Liver (tissue), 9 donors: ENCODE data around the gene CPOX. TPM values are rescaled to one million over a fixed set of nuclear protein-coding genes. Genes with fewer than 3 reads are reported as not detected.
"Not testable (repeated sequence)": the region's sequence is repeated elsewhere in the genome, so short reads cannot be mapped to it uniquely, and the experiment has no call there.

Source experiments
- DNase-seq: peaks from one replicate; pipeline ENCODE4 v3.0.0-alpha.2; 2017; ENCODE audit warnings: low spot score
- H3K27ac ChIP-seq, 2 donors: one replicate each; pipeline ENCODE4 v1.7.0; 2013; ENCODE audit warnings: inconsistent platforms in 2 of 2, low read length in 2 of 2, control low read depth in 1 of 2, low read depth in 1 of 2, mild to moderate bottlenecking in 1 of 2
- H3K27me3 ChIP-seq, 4 donors: one replicate each; pipeline versions ENCODE4 v1.6.1 to v1.7.0; 2013; ENCODE audit warnings: low read length in 3 of 4, inconsistent platforms in 1 of 4, mild to moderate bottlenecking in 1 of 4, moderate library complexity in 1 of 4; ENCODE audit not compliant: control insufficient read depth in 4 of 4, insufficient read depth in 4 of 4
- H3K36me3 ChIP-seq, 4 donors: one replicate each; pipeline versions ENCODE4 v1.6.1 to v1.7.0; 2013; ENCODE audit warnings: low read length in 3 of 4, mild to moderate bottlenecking in 3 of 4, low read depth in 1 of 4, moderate library complexity in 1 of 4; ENCODE audit not compliant: control insufficient read depth in 4 of 4, insufficient read depth in 3 of 4
- H3K4me1 ChIP-seq, 4 donors: one replicate each; pipeline versions ENCODE4 v1.6.1 to v1.7.0; 2013; ENCODE audit warnings: low read length in 3 of 4, mild to moderate bottlenecking in 3 of 4, moderate library complexity in 1 of 4; ENCODE audit not compliant: control insufficient read depth in 4 of 4, insufficient read depth in 4 of 4
- H3K4me3 ChIP-seq, 3 donors: one replicate each; pipeline versions ENCODE4 v1.6.1 to v1.7.0; 2013; ENCODE audit warnings: low read length in 3 of 3, control low read depth in 1 of 3, low read depth in 1 of 3, mild to moderate bottlenecking in 1 of 3
- H3K9ac ChIP-seq, 2 donors: one replicate each; pipeline ENCODE4 v1.7.0; 2013; ENCODE audit warnings: low read length in 2 of 2, mild to moderate bottlenecking in 2 of 2, moderate library complexity in 2 of 2, control low read depth in 1 of 2, low read depth in 1 of 2
- H3K9me3 ChIP-seq, 4 donors: one replicate each; pipeline versions ENCODE4 v1.6.1 to v1.7.0; 2013; ENCODE audit warnings: low read length in 3 of 4; ENCODE audit not compliant: control insufficient read depth in 4 of 4
- FOXA2 ChIP-seq: IDR thresholded peaks from 2 replicates; pipeline ENCODE4 v1.6.1; 2016; ENCODE audit warnings: antibody characterized with exemption
- GABPA ChIP-seq, 2 donors: IDR thresholded peaks in 1 of 2; conservative IDR thresholded peaks in 1 of 2; 2 replicates each; pipeline ENCODE4 v1.6.1; 2016; ENCODE audit warnings: antibody characterized with exemption in 2 of 2, mild to moderate bottlenecking in 1 of 2, moderate library complexity in 1 of 2
- HNF4A ChIP-seq, 2 donors: conservative IDR thresholded peaks; 2 replicates each; pipeline ENCODE4 v1.6.1; 2016; ENCODE audit warnings: antibody characterized with exemption in 2 of 2, mild to moderate bottlenecking in 2 of 2
- JUND ChIP-seq, 2 donors: IDR thresholded peaks; 2 replicates each; pipeline ENCODE4 v1.6.1; 2016; ENCODE audit warnings: antibody characterized with exemption in 2 of 2
- RAD21 ChIP-seq, 2 donors: IDR thresholded peaks; 2 replicates each; pipeline ENCODE4 v1.6.1; 2016; ENCODE audit warnings: antibody characterized with exemption in 2 of 2, mild to moderate bottlenecking in 2 of 2
- REST ChIP-seq: IDR thresholded peaks from 2 replicates; pipeline ENCODE4 v1.6.1; 2016; ENCODE audit warnings: antibody characterized with exemption, mild to moderate bottlenecking
- RXRA ChIP-seq, 2 donors: IDR thresholded peaks; 2 replicates each; pipeline ENCODE4 v1.6.1; 2017 to 2018; ENCODE audit warnings: antibody characterized with exemption in 2 of 2, mild to moderate bottlenecking in 1 of 2
- SP1 ChIP-seq: IDR thresholded peaks from 2 replicates; pipeline ENCODE4 v1.6.1; 2018; ENCODE audit warnings: antibody characterized with exemption, mild to moderate bottlenecking
- TAF1 ChIP-seq: conservative IDR thresholded peaks from 2 replicates; pipeline ENCODE4 v1.6.1; 2016; ENCODE audit warnings: antibody characterized with exemption, mild to moderate bottlenecking
- WGBS: extraction: QIAGEN DNeasy Blood & Tissue Kit; methylation state at CpG from one replicate; pipeline ENCODE4 v1.1.7; 2013; 5-methylcytosine and 5-hydroxymethylcytosine counted together
- polyA plus RNA-seq, 2 donors: library from polyadenylated mRNA; stranded (reverse) in 1 of 2; unstranded in 1 of 2; fragments of 200-250 nt in 1 of 2; fragments of >200 nt in 1 of 2; fragmentation: Nextera tagmentation in 1 of 2; extraction: Ambion mirVana in 1 of 2; gene quantifications; one replicate each; pipeline versions ENCODE4 v1.2.1 to v1.2.3, GENCODE V29; 2013 to 2015
- total RNA-seq, 2 donors: library from RNA; depleted of rRNA; stranded (reverse); fragments of >200 nt; gene quantifications; one replicate each; pipeline ENCODE4 v1.2.3, GENCODE V29; 2014
- donor health status: healthy.
- donor health status: healthy.
- donor health status: healthy.
- donor health status: healthy.
- donor health status: healthy.

The CPOX gene
- total and polyA plus RNA-seq, 4 donors, result 8.8 to 280 (median 16.3) TPM

- not testable (repeated sequence) for H3K27ac ChIP-seq, H3K4me1 ChIP-seq, H3K9ac ChIP-seq, DNase-seq, H3K9me3 ChIP-seq, H3K27me3 ChIP-seq, H3K36me3 ChIP-seq, H3K4me3 ChIP-seq
- TF ChIP-seq JUND (IDR thresholded peaks at IDR 0.05), result peak in 1 of 2 donors; percentile 76
- TF ChIP-seq RXRA (IDR thresholded peaks at IDR 0.05), result peak in 1 of 2 donors; percentile 47
- TF ChIP-seq RAD21 (IDR thresholded peaks at IDR 0.05), result peak in 1 of 2 donors; percentile 5
- peak; percentile 29 to 91 for TF ChIP-seq HNF4A (conservative IDR thresholded peaks at IDR 0.05)
- WGBS, result 32% methylated on average over 2 of the region's 2 CpGs
Measured at GRCh38 chr3:98641756-98642155, 48.3 kb upstream of the CPOX start.

DNA sequence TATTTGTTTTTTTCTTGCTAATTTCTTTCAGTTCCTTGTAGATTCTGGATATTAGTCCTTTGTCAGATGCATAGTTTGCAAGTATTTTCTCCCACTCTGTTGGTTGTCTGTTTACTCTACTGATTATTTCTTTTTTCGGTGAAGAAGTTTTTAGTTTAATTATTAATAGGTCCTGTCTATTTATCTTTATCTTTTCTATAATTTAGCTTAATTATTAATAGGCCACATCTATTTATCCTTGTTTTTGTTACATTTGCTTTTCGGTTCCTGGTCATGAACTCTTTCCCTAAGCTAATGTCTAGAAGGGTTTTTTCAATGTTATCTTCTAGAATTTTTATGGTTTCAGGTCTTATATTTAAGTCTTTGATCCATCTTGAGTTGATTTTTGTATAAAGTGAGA lies 45.1 kb upstream of the CPOX start:
- 35% methylated on average over 2 of the region's 2 CpGs for WGBS
- H3K4me3 ChIP-seq, H3K36me3 ChIP-seq, DNase-seq, H3K4me1 ChIP-seq, H3K27me3 ChIP-seq, H3K9me3 ChIP-seq, H3K9ac ChIP-seq, H3K27ac ChIP-seq: not testable (repeated sequence)

GRCh38 chr3:98630416-98630815 lies 37.0 kb upstream of the CPOX start:
- H3K27ac ChIP-seq, result no peak overlapping the region
- no peaks in the 10 kb centered on the region for H3K9me3 ChIP-seq
- no peak overlapping the region for H3K4me3 ChIP-seq
- no peak for DNase-seq
- no peaks in the 10 kb centered on the region for H3K36me3 ChIP-seq
- no peak overlapping the region for H3K9ac ChIP-seq
- TF ChIP-seq SP1 (no peak), RXRA (IDR thresholded peaks at IDR 0.05) (no peak), TAF1 (no peak)
- H3K4me1 ChIP-seq, result no peaks in the 10 kb centered on the region
- WGBS, result 95% methylated on average over 3 of the region's 3 CpGs
- H3K27me3 ChIP-seq, result no peaks in the 10 kb centered on the region

DNA sequence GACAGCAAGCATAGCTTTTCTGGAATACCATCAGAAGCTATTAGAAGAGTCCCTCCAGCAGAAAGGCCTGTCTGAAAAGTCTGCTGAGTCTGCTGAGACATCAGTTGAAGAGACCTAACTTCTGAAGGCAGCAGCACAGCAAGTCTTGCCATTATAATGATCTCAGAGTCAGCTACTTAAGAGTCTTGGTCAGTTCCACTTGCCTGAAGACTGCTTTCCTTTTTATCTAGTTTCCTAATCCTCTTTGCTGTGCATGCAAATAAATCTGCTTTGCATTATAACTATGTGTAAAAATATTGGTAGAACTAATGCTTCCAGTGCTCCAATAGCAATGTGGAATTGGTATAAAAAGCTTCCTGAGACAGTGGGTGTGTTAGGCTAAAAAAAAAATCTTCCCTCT lies 34.9 kb upstream of the CPOX start:
- H3K27ac ChIP-seq, result no peak overlapping the region
- no peaks in the 10 kb centered on the region for H3K36me3 ChIP-seq
- H3K27me3 ChIP-seq, result no peaks in the 10 kb centered on the region
- H3K9me3 ChIP-seq, result no peaks in the 10 kb centered on the region
- H3K9ac ChIP-seq, result no peak overlapping the region
- H3K4me1 ChIP-seq, result no peaks in the 10 kb centered on the region
- DNase-seq, result no peak
- no peak overlapping the region for H3K4me3 ChIP-seq
- TF ChIP-seq RAD21 (IDR thresholded peaks at IDR 0.05) (no peak), REST (no peak), GABPA (IDR thresholded peaks at IDR 0.05 in 1 of 2, conservative IDR thresholded peaks at IDR 0.05 in 1 of 2) (no peak), FOXA2 (no peak)
